Mesothelial cell of epicardium (in vitro differentiated cells): Measurements from ENCODE around the gene CPB2. TPM values are rescaled to one million over a fixed set of nuclear protein-coding genes. Genes with fewer than 3 reads are reported as not detected.

ENCODE experiments used
- DNase-seq, 2 experiments: peaks; one replicate each; pipeline ENCODE4 v3.0.0; 2021; ENCODE audit warnings: low spot score in 2 of 2; ENCODE audit not compliant: unreplicated experiment in 2 of 2
- H3K27ac Mint-ChIP-seq: 2 replicates; pipeline ENCODE4 v1.8.0; 2021; ENCODE audit warnings: mixed read lengths
- H3K27me3 Mint-ChIP-seq: 2 replicates; pipeline ENCODE4 v1.8.0; 2021; ENCODE audit warnings: low read depth, mixed read lengths
- H3K36me3 Mint-ChIP-seq: 2 replicates; pipeline ENCODE4 v1.8.0; 2021; ENCODE audit warnings: mixed read lengths
- H3K4me1 Mint-ChIP-seq: 2 replicates; pipeline ENCODE4 v1.8.0; 2021; ENCODE audit warnings: mixed read lengths
- H3K4me3 Mint-ChIP-seq: 2 replicates; pipeline ENCODE4 v1.8.0; 2021; ENCODE audit warnings: mild to moderate bottlenecking, moderate library complexity, mixed read lengths
- H3K9me3 Mint-ChIP-seq: 2 replicates; pipeline ENCODE4 v1.8.0; 2021; ENCODE audit warnings: mixed read lengths
- total RNA-seq: library from RNA; stranded (reverse); gene quantifications from 3 replicates; pipeline ENCODE4 v1.2.1, GENCODE V29; 2021
- TF ChIP-seq, protein P1 (sequence below): fragments of 200-600 bp; sonication (generic); IDR thresholded peaks from one replicate; pipeline ENCODE4 v1.5.0; 2021; ENCODE audit warnings: antibody characterized with exemption; ENCODE audit not compliant: unreplicated experiment

CPB2 gene
- total RNA-seq, 1 donor from 2014 or later, result not detected

DNA sequence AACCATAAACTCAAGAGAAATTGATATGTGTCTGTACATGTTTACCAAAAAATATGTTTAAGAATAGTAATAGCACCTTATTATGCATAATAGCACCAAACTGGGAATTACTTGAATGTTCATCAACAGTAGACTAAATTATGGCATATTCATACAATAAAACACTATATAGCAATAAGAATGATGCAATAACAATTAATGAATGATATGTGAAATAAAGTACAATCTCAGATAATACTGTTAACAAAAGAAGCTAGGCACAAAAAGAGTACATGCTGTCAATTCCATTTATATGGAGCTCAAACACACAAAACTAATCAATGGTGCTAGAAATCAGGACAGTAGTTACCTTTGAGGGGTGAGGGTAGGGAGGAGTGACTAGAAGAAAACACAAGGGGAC, 88.6 kb downstream of the CPB2 start:
- TF ChIP-seq, protein P1, sequence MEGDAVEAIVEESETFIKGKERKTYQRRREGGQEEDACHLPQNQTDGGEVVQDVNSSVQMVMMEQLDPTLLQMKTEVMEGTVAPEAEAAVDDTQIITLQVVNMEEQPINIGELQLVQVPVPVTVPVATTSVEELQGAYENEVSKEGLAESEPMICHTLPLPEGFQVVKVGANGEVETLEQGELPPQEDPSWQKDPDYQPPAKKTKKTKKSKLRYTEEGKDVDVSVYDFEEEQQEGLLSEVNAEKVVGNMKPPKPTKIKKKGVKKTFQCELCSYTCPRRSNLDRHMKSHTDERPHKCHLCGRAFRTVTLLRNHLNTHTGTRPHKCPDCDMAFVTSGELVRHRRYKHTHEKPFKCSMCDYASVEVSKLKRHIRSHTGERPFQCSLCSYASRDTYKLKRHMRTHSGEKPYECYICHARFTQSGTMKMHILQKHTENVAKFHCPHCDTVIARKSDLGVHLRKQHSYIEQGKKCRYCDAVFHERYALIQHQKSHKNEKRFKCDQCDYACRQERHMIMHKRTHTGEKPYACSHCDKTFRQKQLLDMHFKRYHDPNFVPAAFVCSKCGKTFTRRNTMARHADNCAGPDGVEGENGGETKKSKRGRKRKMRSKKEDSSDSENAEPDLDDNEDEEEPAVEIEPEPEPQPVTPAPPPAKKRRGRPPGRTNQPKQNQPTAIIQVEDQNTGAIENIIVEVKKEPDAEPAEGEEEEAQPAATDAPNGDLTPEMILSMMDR, result no peak
- Mint-ChIP-seq H3K4me3 (no peak overlapping the region), H3K36me3 (peaks cover 15% of the 10 kb centered on the region), H3K9me3 (no peaks in the 10 kb centered on the region), H3K27me3 (no peaks in the 10 kb centered on the region), H3K27ac (no peak overlapping the region), H3K4me1 (no peaks in the 10 kb centered on the region)
- DNase-seq, result no peak

GRCh38 chr13:46015366-46015765, 89.5 kb downstream of the CPB2 start:
- no peaks in the 10 kb centered on the region for H3K9me3 Mint-ChIP-seq
- no peaks in the 10 kb centered on the region for H3K27me3 Mint-ChIP-seq
- no peak for DNase-seq
- H3K4me3 Mint-ChIP-seq, result no peak overlapping the region
- no peaks in the 10 kb centered on the region for H3K4me1 Mint-ChIP-seq
- peaks cover 16% of the 10 kb centered on the region for H3K36me3 Mint-ChIP-seq
- no peak overlapping the region for H3K27ac Mint-ChIP-seq
- TF ChIP-seq, protein P1, result no peak

- peaks cover 13% of the 10 kb centered on the region for H3K36me3 Mint-ChIP-seq
- H3K4me3 Mint-ChIP-seq, result no peak overlapping the region
- no peak for DNase-seq
- H3K27ac Mint-ChIP-seq, result no peak overlapping the region
- no peaks in the 10 kb centered on the region for H3K4me1 Mint-ChIP-seq
- H3K9me3 Mint-ChIP-seq, result no peaks in the 10 kb centered on the region
- no peaks in the 10 kb centered on the region for H3K27me3 Mint-ChIP-seq
- TF ChIP-seq, protein P1, result no peak
Observed at GRCh38 chr13:46012404-46012803, 92.4 kb downstream of the CPB2 start.

- Mint-ChIP-seq H3K4me1 (no peaks in the 10 kb centered on the region), H3K9me3 (no peaks in the 10 kb centered on the region), H3K27me3 (no peaks in the 10 kb centered on the region), H3K27ac (no peak overlapping the region), H3K36me3 (peaks cover 15% of the 10 kb centered on the region), H3K4me3 (no peak overlapping the region)
- TF ChIP-seq, protein P1, result no peak
- DNase-seq, result no peak
Observed at GRCh38 chr13:46010148-46010547, 94.7 kb downstream of the CPB2 start.

- Mint-ChIP-seq H3K9me3 (no peaks in the 10 kb centered on the region), H3K4me3 (no peak overlapping the region), H3K36me3 (peaks cover 17% of the 10 kb centered on the region), H3K27ac (no peak overlapping the region), H3K27me3 (no peaks in the 10 kb centered on the region), H3K4me1 (no peaks in the 10 kb centered on the region)
- DNase-seq, result no peak
- TF ChIP-seq, protein P1, result no peak
Observed at GRCh38 chr13:46008631-46009030, 96.2 kb downstream of the CPB2 start.
